GM23338 (cell line): ENCODE data around the gene FARP1. TPM values are rescaled to one million over a fixed set of nuclear protein-coding genes. Genes with fewer than 3 reads are reported as not detected.

Experiments used
- ATAC-seq: fragments of 200-7000 bp; cut with Tn5 transposase; 3 replicates; pipeline ENCODE4 v1.9.1; 2020
- DNase-seq: peaks from one replicate; pipeline ENCODE4 v3.0.0-alpha.2; 2015; ENCODE audit warnings: low spot score
- H2AFZ ChIP-seq: fragments of 200-600 bp; sonication (generic); 2 replicates; pipeline ENCODE4 v1.8.0; 2016; ENCODE audit warnings: antibody characterized with exemption, mild to moderate bottlenecking, moderate library complexity
- H3F3A ChIP-seq: fragments of 200-600 bp; sonication (generic); replicated peaks from 2 replicates; pipeline ENCODE4 v1.8.0; 2017; ENCODE audit warnings: antibody characterized with exemption, mixed run types, low read depth
- H3K27ac ChIP-seq: fragments of 200-600 bp; sonication (generic); 2 replicates; pipeline ENCODE4 v1.6.1; 2016; ENCODE audit warnings: low read depth
- H3K27me3 ChIP-seq: fragments of 200-600 bp; sonication (generic); 2 replicates; pipeline ENCODE4 v1.8.0; 2016; ENCODE audit warnings: mild to moderate bottlenecking, mixed run types, moderate library complexity; ENCODE audit not compliant: insufficient read depth
- H3K36me3 ChIP-seq: fragments of 200-600 bp; sonication (generic); 2 replicates; pipeline ENCODE4 v1.8.0; 2016; ENCODE audit warnings: mild to moderate bottlenecking; ENCODE audit not compliant: insufficient read depth
- H3K4me1 ChIP-seq: fragments of 200-600 bp; sonication (generic); 2 replicates; pipeline ENCODE4 v1.8.0; 2016; ENCODE audit warnings: mild to moderate bottlenecking, moderate library complexity; ENCODE audit not compliant: insufficient read depth
- H3K4me2 ChIP-seq: fragments of 200-600 bp; sonication (generic); 2 replicates; pipeline ENCODE4 v1.7.1; 2017; ENCODE audit warnings: mixed run types
- H3K4me3 ChIP-seq: fragments of 200-600 bp; sonication (generic); 2 replicates; pipeline ENCODE4 v1.6.1; 2016; ENCODE audit warnings: mixed run types
- H3K79me2 ChIP-seq: fragments of 200-600 bp; sonication (generic); replicated peaks from 2 replicates; pipeline ENCODE4 v1.8.0; 2017; ENCODE audit warnings: mild to moderate bottlenecking; ENCODE audit not compliant: insufficient read depth
- H3K9me2 ChIP-seq: fragments of 200-600 bp; sonication (generic); 2 replicates; pipeline ENCODE4 v1.8.0; 2017; ENCODE audit not compliant: insufficient read depth
- H4K20me1 ChIP-seq: fragments of 200-600 bp; sonication (generic); replicated peaks from 2 replicates; pipeline ENCODE4 v1.8.0; 2017; ENCODE audit warnings: mild to moderate bottlenecking; ENCODE audit not compliant: insufficient read depth
- H3K27ac Mint-ChIP-seq: 2 replicates; pipeline ENCODE4 v1.8.0; 2020; ENCODE audit warnings: inconsistent platforms, mild to moderate bottlenecking, moderate library complexity, mixed read lengths
- H3K27me3 Mint-ChIP-seq: 3 replicates; pipeline ENCODE4 v1.8.0; 2022; ENCODE audit warnings: low read depth, mild to moderate bottlenecking, moderate library complexity, mixed read lengths, inconsistent platforms; ENCODE audit not compliant: insufficient read depth, poor library complexity
- H3K36me3 Mint-ChIP-seq: 3 replicates; pipeline ENCODE4 v1.8.0; 2021; ENCODE audit warnings: low read depth, mild to moderate bottlenecking, inconsistent platforms, moderate library complexity, mixed read lengths
- H3K4me1 Mint-ChIP-seq: 3 replicates; pipeline ENCODE4 v1.8.0; 2020; ENCODE audit warnings: mild to moderate bottlenecking, inconsistent platforms, mixed read lengths
- H3K4me3 Mint-ChIP-seq: 3 replicates; pipeline ENCODE4 v1.8.0; 2021; ENCODE audit warnings: moderate library complexity, mild to moderate bottlenecking, inconsistent platforms, mixed read lengths
- H3K9me3 Mint-ChIP-seq: 3 replicates; pipeline ENCODE4 v1.8.0; 2020; ENCODE audit warnings: moderate library complexity, mild to moderate bottlenecking, inconsistent platforms, mixed read lengths
- EZH2phosphoT487 ChIP-seq: fragments of 200-600 bp; sonication (generic); IDR thresholded peaks from one replicate; pipeline ENCODE4 v1.8.1; 2018; ENCODE audit warnings: antibody characterized with exemption; ENCODE audit not compliant: unreplicated experiment
- JUNB ChIP-seq: IDR thresholded peaks from one replicate; pipeline ENCODE4 v1.6.1; 2016; ENCODE audit warnings: antibody characterized with exemption; ENCODE audit not compliant: unreplicated experiment
- NANOG ChIP-seq: IDR thresholded peaks from 2 replicates; pipeline ENCODE4 v1.6.1; 2016; ENCODE audit warnings: antibody characterized with exemption, borderline replicate concordance
- POLR2AphosphoS5 ChIP-seq: IDR thresholded peaks from 2 replicates; pipeline ENCODE4 v1.6.1; 2016; ENCODE audit warnings: antibody characterized with exemption, low read depth
- REST ChIP-seq: IDR thresholded peaks from one replicate; pipeline ENCODE4 v1.6.1; 2018; ENCODE audit warnings: antibody characterized with exemption; ENCODE audit not compliant: unreplicated experiment
- STAT1 ChIP-seq: IDR thresholded peaks from one replicate; pipeline ENCODE4 v1.6.1; 2016; ENCODE audit warnings: antibody characterized with exemption; ENCODE audit not compliant: unreplicated experiment
- ZNF114 ChIP-seq: fragments of 250-450 bp; sonication (Bioruptor Pico); IDR thresholded peaks from 2 replicates; pipeline ENCODE4 v1.5.0; 2020; ENCODE audit warnings: mild to moderate bottlenecking, moderate library complexity
- ZNF331 ChIP-seq: fragments of 250-450 bp; sonication (Bioruptor Pico); IDR thresholded peaks from 2 replicates; pipeline ENCODE4 v1.5.0; 2020; ENCODE audit warnings: low read depth, mild to moderate bottlenecking, moderate library complexity
- ZNF462 ChIP-seq: fragments of 250-450 bp; sonication (Bioruptor Pico); IDR thresholded peaks from 2 replicates; pipeline ENCODE4 v1.5.0; 2020; ENCODE audit warnings: mild to moderate bottlenecking, moderate library complexity
- polyA plus RNA-seq: library from polyadenylated mRNA; unstranded; fragments of >200 nt; fragmentation: Nextera tagmentation; extraction: Ambion mirVana; gene quantifications from 2 replicates; pipeline ENCODE4 v1.2.1, GENCODE V29; 2016
- total RNA-seq: library from RNA; depleted of rRNA; stranded (reverse); fragments of >200 nt; shearing (Covaris generic); gene quantifications from 2 replicates; pipeline ENCODE4 v1.2.3, GENCODE V29; 2014

Gene FARP1
- total and polyA plus RNA-seq, 2 experiments from 2014 or later, result 53.6 to 82.5 TPM

- H3K27ac ChIP-seq, result no peak overlapping the region
- no peaks in the 10 kb centered on the region; the same call in 1 of the 2 replicates for H3K36me3 ChIP-seq
- H3K27me3 ChIP-seq, result no peaks in the 10 kb centered on the region
- no peak overlapping the region for H3K4me3 ChIP-seq
- no peak for TF ChIP-seq ZNF331 (CRISPR knock-in tag)
- TF ChIP-seq ZNF114 (CRISPR knock-in tag), result no peak
- TF ChIP-seq REST, result no peak
- no peak for TF ChIP-seq POLR2AphosphoS5
- TF ChIP-seq EZH2phosphoT487, result no peak
- no peak for TF ChIP-seq JUNB
- TF ChIP-seq NANOG, result no peak
- TF ChIP-seq STAT1, result no peak
- DNase-seq (no peak), ATAC-seq (no peak)
- H3K4me2 ChIP-seq, result no peak overlapping the region
- H3K4me1 ChIP-seq, result peaks cover 13% of the 10 kb centered on the region
- Mint-ChIP-seq H3K4me3 (no peak overlapping the region), H3K36me3 (0 out of 3 replicates have a peak, but pooled peaks cover 5% of the 10 kb centered on the region), H3K27ac (no peak overlapping the region), H3K9me3 (0 out of 3 replicates have a peak, but pooled peaks cover 2% of the 10 kb centered on the region), H3K4me1 (peaks cover 23% of the 10 kb centered on the region), H3K27me3 (no peaks in the 10 kb centered on the region)
- H3K9me2 ChIP-seq, result peaks cover 9% of the 10 kb centered on the region
- no peaks in the 10 kb centered on the region for H3F3A ChIP-seq
- H4K20me1 ChIP-seq, result peaks cover 9% of the 10 kb centered on the region; the same call in 1 of the 2 replicates
- peaks cover 60% of the 10 kb centered on the region for H3K79me2 ChIP-seq
- H2AFZ ChIP-seq, result no peak overlapping the region
Measured at GRCh38 chr13:98290261-98290660, 147.4 kb downstream of the FARP1 start.

- H3K36me3 ChIP-seq, result no peaks in the 10 kb centered on the region; the same call in 1 of the 2 replicates
- H3K9me2 ChIP-seq, result peaks cover 9% of the 10 kb centered on the region
- Mint-ChIP-seq H3K36me3 (0 out of 3 replicates have a peak, but pooled peaks cover 5% of the 10 kb centered on the region), H3K9me3 (0 out of 3 replicates have a peak, but pooled peaks cover 2% of the 10 kb centered on the region), H3K4me3 (no peak overlapping the region), H3K27ac (no peak overlapping the region), H3K4me1 (peaks cover 31% of the 10 kb centered on the region), H3K27me3 (no peaks in the 10 kb centered on the region)
- no peak overlapping the region for H3K4me3 ChIP-seq
- H3F3A ChIP-seq, result no peaks in the 10 kb centered on the region
- H3K27ac ChIP-seq, result no peak overlapping the region
- no peaks in the 10 kb centered on the region for H3K27me3 ChIP-seq
- H3K4me2 ChIP-seq, result no peak overlapping the region
- peaks cover 60% of the 10 kb centered on the region for H3K79me2 ChIP-seq
- no peak overlapping the region for H2AFZ ChIP-seq
- TF ChIP-seq ZNF462 (CRISPR knock-in tag) (0 out of 2 replicates have a peak, but pooled peaks have one; percentile 57), STAT1 (no peak)
- H4K20me1 ChIP-seq, result peaks cover 18% of the 10 kb centered on the region; the same call in 1 of the 2 replicates
- ATAC-seq, result peak; percentile 59; the same call in 2 of the 3 replicates
- peaks cover 6% of the 10 kb centered on the region; the same call in 1 of the 2 replicates for H3K4me1 ChIP-seq
- DNase-seq, result no peak
Measured at GRCh38 chr13:98291658-98292057, 148.8 kb downstream of the FARP1 start.
